Measurements from ENCODE around the gene B3GAT3.

DNA sequence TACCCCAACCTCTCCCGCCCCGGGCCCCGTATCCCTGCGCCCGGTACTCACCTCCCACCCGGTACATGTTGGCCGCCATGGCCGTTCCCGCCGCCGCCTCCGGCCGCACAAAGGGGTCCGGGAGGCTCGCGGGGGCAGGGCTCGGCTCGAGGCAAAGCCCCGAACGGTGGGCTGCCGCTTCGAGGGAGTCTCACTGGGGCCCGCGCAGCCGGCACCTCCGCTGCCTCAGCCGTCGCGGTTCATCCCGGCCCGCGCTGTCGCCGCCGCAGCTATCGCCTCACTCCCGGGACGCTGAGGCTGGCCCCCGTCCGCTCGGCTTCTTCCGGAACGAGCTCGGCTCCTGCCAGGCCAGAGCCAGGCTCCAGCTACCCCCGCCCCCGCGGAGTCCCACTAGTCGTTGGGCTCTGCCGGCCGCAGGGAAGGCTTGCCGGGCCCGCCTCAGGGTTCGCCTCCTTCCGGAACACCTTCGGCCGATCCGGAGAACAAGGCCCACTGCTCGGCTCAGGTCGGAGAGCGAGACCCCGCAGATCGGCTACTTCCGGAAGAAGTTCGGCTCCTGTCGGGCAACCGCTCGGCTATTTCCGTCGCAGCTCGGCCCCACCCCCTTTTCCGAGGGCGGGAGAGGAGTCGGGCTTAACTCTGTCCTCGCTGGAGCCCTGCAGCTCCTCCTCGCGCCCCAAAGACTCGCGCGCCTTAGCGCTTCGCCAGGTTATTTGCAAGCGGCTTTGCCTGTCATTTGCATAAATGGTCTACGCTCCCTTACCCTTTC lies 20.2 kb downstream of the B3GAT3 start, which contains the start of gene MTA2:
- TF ChIP-seq, protein P1, sequence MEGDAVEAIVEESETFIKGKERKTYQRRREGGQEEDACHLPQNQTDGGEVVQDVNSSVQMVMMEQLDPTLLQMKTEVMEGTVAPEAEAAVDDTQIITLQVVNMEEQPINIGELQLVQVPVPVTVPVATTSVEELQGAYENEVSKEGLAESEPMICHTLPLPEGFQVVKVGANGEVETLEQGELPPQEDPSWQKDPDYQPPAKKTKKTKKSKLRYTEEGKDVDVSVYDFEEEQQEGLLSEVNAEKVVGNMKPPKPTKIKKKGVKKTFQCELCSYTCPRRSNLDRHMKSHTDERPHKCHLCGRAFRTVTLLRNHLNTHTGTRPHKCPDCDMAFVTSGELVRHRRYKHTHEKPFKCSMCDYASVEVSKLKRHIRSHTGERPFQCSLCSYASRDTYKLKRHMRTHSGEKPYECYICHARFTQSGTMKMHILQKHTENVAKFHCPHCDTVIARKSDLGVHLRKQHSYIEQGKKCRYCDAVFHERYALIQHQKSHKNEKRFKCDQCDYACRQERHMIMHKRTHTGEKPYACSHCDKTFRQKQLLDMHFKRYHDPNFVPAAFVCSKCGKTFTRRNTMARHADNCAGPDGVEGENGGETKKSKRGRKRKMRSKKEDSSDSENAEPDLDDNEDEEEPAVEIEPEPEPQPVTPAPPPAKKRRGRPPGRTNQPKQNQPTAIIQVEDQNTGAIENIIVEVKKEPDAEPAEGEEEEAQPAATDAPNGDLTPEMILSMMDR (IDR thresholded peaks at IDR 0.05) = peak in 1 of 4 experiments; percentile 11
- peak; percentile 76 for TF ChIP-seq POLR2A (IDR thresholded peaks at IDR 0.05)
- peak; percentile 92 for TF ChIP-seq POLR2AphosphoS5 (IDR thresholded peaks at IDR 0.05)

Data from prostate gland (tissue), 2 donors.